GM12872 (cell line): ENCODE results near the gene EPHA1.

Source experiments
- CTCF ChIP-seq: IDR thresholded peaks from 3 replicates; pipeline ENCODE4 v1.5.1; 2011; ENCODE audit warnings: low read depth, mild to moderate bottlenecking, low read length, moderate library complexity; ENCODE audit not compliant: insufficient read depth

EPHA1 gene

GRCh38 chr7:143397710-143398530 is 10.7 kb downstream of the EPHA1 start:
- no peak for TF ChIP-seq CTCF

GRCh38 chr7:143396625-143397556 is 11.8 kb downstream of the EPHA1 start:
- no peak for TF ChIP-seq CTCF

- TF ChIP-seq CTCF, result no peak
These were observed 12.5 kb downstream of the EPHA1 start for GRCh38 chr7:143396182-143396581.

GRCh38 chr7:143395187-143396149 is 13.2 kb downstream of the EPHA1 start:
- peak; percentile 41; the same call in 1 of the 3 replicates for TF ChIP-seq CTCF

- no peak for TF ChIP-seq CTCF
These were observed 13.9 kb downstream of the EPHA1 start for GRCh38 chr7:143394777-143395176.

- no peak for TF ChIP-seq CTCF
These were observed 14.6 kb downstream of the EPHA1 start for GRCh38 chr7:143394068-143394467.
